Stimulated activated CD8-positive, alpha-beta memory T cell treated with anti-CD3 and anti-CD28 coated beads, Interleukin-15, amount 100 ng/mL, for 24 hours (primary cell): ENCODE data around the gene MYO16.

ENCODE experiments used
- DNase-seq: peaks from one replicate; pipeline ENCODE4 v3.0.0-alpha.2; 2020; ENCODE audit warnings: low read depth

MYO16 gene

DNA sequence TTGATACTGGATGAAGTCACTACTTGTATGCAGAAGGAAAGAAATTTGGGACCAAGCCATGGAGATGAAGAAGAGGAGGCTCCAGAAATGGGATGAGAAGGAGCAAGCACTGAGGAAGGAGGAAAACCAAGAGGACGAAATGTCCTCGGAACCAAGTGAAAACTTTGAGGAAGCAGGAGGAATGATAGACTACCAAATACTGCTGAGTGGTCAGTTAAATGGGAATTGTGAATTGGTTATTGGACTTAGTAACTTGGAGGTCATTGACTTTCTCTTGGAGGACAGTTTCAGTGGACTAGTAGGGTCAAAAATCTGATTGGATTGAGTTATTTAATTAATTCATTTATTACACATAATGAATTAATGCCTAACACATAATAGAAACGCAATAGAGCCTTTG, 167.9 kb downstream of the MYO16 start:
- DNase-seq, result no peak

DNA sequence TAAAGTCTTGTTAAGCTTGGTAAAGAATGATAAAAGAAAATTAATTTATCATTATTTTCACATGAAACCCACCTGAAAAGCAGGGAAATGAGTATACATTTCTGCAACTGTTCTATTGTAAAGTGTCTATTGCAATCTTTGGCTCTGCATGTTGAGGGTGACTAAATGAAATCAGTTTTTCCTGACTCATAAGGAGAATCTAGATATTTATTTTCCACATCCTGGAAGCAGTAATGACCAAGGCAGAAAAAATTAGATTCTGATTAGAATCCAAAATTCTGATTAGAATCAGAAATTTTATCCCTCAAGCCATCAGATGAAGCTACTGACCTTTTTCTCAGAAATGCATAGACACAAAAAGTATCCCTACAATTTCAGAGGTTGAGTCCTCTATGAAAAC, 178.4 kb downstream of the MYO16 start:
- no peak for DNase-seq

DNA sequence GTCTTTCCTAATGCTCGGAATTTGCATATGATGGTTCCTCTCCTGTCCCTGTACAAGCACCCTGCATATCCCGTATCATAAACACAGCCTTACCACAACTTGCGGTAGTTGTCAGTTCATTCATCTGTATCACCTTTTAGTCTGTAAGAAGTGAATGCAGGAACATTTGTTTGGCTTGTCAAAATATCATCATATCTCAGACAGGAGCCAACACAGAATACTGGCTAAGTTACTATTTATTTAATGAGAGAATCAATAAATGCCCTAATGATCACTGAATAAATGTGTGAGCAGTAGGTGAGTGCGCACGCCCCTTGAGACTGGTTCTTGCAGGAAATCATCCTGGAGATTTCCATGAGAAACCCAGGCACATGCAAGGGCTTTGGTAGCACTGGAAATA, 182.8 kb downstream of the MYO16 start:
- no peak for DNase-seq

DNA sequence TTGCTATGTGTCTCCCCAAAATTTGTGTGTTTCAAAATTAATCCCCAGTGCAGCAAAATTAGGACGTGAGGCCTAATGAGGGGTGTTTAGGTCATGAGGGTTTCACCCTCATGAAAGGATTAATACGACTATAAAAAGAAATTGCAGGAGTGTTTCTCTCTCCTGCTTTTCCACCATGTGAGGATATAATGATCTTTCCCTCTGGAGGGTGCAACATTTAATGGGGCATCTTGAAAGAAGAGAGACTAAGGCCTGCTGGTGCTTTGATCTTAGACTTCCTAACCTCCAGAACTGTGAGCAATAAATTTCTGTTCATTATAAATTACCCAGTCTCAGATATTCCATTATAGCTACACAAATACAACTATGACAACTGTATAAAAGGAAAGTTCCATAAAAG, 183.2 kb downstream of the MYO16 start:
- no peak for DNase-seq

DNA sequence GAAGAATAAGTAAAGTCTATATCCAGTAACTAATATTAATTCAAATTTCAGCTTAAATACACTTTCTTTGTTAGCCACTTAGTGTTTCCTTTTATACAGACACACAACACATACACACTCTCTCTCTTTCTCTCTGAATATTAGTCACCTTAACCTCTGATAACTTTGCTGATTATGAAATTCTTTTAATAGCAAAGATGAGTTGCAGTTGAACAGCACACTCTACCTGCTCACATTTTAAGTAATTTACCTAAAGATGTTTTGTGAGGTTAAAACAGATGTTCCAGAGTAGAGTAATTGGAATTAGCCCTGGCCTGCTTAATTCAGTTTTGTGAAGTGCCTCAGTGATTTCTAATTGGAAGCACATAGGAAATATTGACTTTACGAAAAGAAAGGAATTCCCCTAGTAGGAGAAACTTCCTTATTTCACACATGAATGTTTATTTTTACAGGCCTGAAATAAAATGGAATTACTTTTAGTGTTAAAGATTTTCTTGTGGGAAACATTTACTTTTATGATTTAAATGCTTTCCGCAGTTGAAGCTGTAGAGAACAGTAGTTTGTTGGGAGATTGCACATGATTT, 184.3 kb downstream of the MYO16 start:
- DNase-seq, result no peak

DNA sequence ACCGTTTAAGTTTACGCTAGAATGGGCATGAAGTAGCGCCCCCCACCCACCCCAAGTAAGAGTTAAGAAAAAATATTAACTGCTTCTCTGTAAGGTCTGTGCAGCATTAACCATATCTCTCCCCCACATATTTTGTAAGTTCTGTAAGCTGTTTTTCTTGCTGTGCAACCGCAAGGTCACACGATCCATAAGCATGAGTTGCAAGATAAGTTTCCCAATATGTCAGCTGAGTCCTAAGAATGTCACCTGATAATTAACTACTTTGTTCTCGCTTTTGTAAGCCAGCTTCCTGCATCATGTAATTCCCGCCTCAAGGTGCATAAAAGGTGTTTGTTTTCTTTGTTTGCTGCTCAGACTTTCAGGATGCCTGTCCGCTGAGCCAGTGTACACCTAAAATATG, 187.0 kb downstream of the MYO16 start:
- DNase-seq, result no peak

DNA sequence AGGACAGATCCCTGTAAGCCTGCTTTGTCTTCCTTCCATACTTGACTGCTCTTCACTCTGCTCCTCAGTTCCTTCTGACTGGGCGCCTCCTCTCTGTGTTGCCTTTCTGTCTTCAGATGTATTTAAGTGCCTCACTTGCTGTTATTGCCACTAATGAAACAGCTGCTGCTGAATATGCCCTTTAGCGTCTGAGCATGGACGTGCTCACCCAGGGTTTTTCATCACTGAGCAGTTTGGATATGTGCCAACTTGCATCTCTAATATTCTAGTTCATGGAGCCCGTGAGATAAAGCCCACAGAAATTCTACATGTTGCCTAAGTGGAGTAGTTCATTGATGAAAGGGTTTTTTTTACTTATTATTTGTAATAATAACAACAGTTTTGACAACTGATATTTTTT, 198.2 kb downstream of the MYO16 start:
- DNase-seq, result no peak

DNA sequence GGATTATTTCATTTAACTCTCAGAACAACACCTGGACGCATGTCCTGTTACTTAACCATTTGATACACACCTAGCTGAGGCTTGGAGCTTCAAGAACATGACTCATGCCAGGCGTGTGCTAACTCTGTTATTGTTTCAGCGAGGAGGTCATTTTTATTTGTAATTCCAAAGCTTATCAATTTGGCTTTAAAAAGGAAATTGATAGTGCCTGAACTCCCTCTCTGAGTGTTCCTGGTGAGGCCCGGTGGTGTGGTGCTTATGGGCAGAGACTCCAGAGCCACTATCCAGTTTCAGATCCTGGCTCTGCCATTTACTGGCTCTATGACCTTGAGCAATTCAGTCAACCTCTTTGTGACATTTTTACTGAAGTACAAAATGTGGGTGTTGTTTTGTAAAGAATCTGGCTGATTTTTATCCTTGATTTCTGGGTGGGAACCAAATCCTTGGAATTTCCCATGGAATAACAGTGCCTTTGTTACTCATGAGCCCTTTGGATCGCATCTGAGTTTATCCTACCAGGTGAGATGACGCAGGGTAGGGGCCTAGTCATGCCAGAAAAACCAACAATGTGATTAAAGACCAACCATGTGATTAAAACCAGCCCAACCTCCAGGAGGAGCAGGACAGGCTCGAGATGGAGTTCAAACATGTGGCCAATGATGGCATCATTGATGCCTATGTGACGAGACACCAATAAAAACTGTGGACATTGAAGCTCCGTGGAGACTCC, 198.8 kb downstream of the MYO16 start:
- no peak for DNase-seq

DNA sequence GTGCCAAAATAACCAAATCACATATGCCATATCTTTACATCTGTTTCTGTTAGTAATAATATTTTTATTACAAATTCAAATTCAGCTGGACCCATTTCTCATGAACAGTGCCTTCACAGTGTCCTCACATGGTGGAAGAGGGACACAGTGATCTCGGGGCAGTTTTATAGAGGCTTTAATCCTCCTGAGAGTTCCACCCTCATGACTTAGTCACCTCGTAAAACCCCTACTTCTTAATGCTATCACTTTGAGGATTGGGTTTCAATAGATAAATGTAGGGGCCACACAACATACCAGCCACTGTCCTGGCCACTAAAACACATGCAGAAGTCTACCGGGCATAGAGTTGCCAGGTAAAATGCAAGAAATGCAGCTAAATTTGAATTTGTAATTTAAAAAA, 201.5 kb downstream of the MYO16 start:
- no peak for DNase-seq

DNA sequence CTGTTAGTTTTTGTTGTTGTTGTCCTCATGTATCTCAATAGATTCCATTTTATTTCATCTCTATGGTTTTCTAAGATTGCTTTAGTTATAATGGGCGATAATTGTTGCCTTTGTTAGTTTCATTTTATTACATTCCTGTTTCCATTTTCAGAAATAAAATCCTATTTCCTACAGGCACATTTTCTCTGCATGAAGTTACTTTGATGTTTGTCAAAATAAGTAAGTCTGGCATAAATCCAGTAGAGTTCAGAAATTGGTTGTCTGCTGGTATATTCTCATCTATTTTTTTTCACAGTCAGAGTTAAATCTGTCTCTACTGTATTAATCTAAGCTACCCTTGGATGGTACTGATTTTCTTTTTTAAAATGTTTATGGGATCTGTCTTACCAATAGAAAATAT, 204.1 kb downstream of the MYO16 start:
- no peak for DNase-seq

DNA sequence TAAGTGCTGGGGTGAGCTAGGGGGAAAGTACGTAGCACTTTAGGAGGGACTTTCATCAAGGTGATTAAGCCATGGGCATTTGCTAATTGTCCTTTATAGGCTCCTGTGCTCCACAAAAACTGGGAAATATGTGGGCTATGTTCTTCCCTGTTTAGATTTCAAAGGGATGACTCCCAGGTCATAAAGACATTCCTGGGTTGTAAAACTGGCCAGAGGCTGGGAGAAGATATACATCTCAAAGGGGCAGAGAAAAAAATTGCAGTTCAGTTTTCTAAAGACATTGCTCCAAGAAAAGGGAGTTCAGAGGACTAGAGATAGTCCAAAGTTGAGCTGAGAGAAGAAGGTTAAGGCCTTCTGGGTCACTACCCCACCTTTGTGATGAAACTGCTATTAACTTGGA, 204.8 kb downstream of the MYO16 start:
- DNase-seq, result no peak

DNA sequence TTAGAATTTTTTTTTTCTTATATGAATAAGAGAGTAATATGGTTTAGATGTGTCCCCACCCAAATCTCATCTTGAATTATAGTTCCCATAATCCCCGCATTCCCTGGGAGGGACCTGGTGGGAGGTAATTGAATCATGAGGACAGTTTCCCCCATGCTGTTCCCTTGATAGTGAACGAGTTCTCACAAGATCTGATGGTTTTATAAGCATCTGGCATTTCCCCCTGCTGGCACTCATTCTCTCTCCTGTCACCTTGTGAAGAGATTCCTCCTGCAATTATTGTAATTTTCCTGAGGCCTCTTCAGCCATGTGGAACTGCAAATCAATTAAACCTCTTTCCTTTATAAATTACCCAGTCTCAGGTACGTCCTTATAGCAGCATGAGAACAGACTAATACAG, 205.7 kb downstream of the MYO16 start:
- DNase-seq, result no peak

DNA sequence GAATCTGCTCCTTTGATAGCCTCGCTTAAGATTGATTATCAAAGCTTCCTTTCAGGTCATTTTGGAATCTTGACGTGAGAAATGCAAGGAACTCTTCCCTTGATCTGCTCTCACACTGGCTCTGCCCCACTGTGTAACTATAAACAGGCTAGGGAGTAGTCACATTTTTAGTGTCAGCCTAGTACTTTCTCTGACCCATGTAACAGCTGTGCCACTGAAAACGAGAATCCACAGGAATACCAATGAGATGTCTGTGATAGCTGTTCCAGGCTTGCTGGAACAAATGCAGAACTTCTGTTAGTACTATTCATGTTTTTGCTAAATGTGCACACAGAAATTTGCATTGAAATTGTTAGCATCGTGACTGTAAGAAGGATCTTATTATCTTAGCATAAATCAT, 221.3 kb downstream of the MYO16 start:
- no peak for DNase-seq

DNA sequence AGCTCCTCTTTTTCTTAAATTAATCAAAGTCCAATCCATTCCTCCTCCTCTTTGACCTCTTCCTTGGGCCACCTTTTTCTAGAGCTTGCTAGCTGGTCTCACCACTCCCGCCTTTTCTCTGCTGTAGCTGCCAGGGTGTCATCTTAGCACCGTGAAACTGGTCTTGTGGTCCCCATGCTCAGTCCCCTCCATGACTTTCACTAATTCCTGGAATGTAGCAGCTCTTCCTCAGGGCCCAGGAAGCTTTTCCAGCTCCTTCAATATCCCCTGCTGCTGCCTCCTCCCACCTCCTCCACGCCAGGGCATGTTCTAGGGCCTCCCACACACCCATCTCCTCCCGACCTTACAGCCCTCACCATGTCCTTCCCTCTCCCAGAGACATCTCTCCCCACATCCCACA, 222.2 kb downstream of the MYO16 start:
- no peak for DNase-seq

DNA sequence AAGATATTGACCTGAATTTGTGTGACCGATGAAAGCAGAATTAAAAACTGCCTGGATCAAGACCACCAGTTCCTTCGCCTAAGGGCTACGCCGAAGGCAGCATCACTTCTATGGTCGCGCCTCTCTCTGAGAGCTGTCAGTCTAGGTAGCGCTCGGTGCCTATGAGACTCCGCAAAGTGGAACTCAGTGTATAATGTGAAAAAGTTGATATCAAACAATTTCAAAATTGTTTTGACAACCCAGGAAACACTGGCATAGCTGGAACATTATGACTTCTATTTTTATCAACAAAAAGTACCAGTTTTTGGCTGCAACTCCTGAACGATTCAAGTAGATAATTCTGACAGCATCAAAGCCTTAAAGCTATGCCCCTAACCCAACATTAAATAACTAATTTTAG, 223.6 kb downstream of the MYO16 start:
- no peak for DNase-seq

DNA sequence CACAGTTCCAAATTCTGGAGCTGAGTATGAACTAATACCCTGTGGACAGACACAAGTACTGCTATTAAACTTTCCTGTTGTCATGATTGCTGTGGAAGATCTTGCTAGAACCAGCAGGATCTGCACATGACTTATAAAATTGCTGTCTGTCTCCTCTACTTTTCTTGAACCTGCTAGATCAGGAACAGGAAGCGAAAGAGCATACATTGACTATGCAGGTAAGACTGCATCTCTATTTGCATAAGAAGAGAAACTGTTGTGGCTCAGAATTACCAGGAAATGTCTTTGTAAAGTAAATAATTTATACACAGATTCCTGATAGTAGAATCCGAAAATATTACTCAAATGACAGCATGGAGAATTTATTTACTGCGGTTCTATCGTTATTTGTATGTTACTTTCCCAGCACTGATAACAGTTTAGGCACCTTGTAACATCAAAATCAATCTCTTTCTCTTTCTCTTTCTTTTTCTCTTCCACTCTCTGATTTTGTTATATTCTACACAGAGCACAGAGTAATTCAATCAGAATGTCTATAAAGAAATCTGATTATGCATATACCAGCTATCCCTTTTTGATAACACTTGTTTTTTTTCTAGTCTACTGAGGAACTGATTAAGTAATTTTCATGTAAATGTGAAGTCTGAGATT, 226.5 kb downstream of the MYO16 start:
- DNase-seq, result no peak

DNA sequence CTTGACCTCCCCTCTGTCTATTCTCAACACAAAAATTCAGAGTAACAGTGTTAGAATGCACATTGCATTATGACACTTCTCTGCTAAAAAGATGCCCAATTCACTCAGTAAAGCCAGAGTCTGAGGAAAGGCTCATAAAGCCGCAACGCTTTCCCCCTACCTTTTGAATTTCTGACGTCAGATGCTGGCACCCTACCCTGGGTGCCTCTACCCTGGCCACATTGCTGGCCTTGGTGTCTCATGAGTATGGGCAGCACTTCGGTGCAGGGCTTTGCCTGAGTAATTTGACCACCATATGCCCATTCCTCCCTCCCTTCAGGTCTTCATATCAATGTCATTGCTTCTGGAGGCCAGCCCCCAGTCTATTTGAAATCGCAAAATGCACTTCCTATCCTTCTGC, 229.3 kb downstream of the MYO16 start:
- DNase-seq, result no peak

DNA sequence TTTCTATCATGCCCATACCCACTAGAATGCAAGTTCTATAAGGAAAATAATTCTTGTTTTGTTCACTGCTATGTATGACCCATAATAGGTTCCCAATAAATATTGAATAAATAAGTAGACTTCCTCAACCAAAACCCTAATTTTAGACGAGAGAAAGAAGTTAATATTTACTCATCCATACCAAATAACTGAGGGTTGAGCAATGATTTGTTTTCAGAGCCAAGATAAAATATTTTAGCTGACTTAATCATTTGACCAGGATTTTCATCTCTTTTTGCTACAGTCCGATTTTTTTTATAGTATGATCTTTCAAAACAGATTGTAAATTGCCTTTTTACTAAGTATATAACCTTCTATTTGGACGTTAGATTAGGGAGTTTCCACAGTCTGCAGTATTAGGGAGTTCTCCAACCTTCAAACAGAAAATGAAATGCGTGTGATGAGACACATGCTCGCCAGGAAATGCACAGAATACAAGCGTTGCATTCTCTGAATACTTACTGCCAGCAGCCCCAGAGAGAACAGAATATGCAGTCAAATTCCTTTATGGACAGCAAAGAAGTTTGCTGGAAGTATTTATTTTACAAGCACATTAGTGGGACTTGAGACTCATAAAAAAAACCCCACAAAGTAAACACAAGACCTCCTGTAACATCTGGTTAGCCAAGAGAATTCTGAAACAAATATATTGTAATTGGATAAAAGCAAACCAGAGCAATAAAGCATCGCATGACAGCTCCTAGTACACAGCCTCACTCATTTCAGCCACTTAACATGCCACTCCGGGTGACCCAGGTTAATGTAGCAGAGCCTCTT, 230.0 kb downstream of the MYO16 start:
- DNase-seq, result no peak

DNA sequence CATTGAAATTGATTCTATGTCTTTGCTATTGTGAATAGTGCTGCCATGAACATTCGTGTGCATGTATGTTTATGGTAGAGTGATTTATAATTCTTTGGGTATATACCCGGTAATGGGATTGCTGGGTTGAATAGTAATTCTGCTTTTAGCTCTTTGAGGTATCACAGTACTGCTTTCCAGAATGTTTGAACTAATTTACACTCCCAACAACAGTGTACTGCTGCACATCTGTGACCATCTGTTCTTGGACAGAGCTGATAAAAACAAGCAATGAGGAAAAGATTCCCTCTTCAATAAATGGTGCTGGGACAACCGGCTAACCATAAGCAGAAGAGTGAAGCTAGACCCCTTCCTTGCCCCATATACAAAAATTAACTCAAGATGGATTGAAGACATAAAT, 231.0 kb downstream of the MYO16 start:
- DNase-seq, result no peak

DNA sequence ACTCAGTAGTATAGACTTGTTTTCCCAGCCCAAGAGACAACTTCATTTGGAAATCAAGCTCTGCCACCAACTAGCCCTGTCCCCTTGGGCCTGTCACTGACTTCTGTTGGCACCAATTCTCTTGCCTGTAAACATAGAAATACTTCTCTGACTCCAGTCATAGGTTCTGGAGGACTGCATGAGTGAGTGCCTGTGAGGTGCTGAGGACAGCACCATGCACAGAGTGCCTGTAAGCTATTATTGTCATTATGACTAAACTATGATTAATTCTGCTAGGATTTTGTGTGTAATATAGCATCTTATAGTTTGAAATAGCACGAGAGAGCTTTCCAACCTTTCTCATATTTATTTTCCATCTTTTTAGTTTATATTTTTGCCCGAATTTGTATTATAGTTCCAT, 247.9 kb downstream of the MYO16 start:
- no peak for DNase-seq

DNA sequence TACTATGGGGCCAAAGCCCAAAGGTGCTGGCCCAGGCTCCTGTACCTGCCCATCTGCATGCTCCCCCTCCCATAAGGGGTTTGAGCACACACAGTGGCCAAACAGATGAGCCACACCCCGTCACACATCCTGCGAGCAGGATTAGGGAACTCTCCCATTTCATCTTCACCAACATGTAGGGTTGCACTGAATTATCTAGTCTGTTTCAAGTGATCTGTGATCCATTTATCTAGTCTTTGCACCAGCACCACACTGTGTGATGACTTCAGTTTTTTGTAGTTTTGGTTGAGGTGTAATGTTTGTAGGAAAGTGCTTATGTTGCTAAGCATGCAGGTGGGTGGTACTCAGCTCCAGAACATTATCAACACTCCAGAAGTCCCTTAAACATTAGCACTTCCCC, 249.3 kb downstream of the MYO16 start:
- no peak for DNase-seq

DNA sequence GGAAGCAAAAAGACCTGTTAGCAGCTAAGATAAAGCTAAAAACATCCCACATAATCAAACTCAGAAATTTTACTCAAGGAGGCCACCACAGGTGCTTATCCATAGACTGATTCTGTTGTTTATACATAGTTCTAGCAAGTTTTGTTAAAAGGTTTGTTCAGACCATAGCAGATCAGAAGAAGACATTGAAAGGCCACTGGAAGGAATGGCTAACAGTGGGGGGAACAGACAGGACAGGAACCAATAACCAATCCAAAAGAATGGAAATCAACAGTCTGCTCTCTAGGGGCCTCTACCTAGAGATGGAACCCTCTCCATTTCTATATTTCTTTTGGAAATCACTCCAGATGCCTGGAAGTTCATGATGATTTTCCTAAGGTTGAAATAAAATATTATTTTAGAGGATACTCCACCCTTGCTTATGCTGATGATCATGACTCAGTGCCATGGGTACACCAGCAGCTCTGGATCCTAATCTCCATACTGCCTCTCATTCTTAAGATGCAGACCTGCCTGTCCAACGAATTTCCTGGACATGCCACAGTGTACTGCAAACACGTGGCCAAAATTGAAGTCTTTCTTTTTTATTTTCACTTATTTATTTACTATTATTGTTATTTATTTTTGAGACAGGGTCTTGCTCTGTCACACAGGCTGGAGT, 260.0 kb downstream of the MYO16 start:
- DNase-seq, result no peak
